ENCODE results near the gene POLG.
"Not testable (repeated sequence)": the region's sequence is repeated elsewhere in the genome, so short reads cannot be mapped to it uniquely, and the experiment has no call there.

Gene POLG

DNA sequence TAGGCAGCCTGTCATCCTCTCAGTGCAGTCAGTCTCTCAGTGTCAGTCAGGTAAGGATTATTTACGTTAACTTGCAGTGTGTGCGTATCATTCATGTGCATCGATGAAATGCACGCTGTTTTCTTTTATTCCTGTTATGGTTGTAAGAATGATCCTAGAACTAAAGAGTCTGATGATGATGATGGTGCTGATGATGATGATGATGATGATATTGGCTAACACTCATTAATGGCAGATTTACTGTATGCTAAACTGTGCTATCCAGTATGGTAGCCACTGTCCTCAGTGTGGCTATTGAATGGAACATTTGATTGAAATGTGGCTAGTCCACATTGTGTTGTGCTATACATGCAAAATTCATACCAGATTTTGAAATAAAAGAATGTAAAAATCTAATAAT, 51.4 kb downstream of the POLG start:
- DNase-seq (ENCODE audit: low read depth in 3 of 3, low spot score in 1 of 3) = no peak

DNA sequence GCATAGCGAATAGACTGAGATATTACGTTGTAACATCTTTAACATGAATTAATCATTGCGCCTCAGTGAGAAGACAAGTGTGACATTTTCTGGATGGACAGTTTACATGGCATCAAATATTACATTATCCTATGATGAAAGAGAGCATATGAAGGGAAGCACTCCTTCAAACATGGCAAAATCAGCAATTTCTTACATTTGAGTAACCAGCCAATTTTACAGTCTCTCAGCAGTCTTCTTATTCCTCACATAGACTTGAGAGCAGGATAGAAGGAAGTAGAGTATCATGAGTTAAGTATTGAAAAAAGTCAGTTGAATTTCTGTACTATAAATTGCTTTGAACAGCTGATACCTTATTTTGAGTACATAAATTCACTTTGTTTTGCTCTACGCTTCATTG, 52.0 kb downstream of the POLG start:
- no peak for DNase-seq (ENCODE audit: low read depth in 3 of 3, low spot score in 1 of 3)

DNA sequence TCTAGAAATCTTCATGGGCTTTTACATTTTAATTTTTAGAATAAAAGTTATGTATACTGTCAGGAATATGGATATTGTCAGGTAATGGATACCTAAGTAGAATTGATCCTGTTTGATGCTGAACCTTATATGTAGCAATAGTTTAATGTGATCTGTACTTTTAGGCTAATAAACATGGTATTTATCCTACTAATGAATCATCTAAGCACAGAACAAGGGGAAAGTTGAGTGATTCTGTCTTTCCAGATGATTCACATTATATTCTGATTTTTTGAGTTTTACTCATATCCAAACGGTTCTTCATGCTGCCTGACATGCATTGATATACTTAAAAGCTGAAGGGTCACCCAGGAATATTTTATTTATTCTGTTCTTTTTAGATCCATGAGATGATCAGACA, 56.3 kb downstream of the POLG start:
- no peak for DNase-seq (ENCODE audit: low read depth in 3 of 3, low spot score in 1 of 3)

DNA sequence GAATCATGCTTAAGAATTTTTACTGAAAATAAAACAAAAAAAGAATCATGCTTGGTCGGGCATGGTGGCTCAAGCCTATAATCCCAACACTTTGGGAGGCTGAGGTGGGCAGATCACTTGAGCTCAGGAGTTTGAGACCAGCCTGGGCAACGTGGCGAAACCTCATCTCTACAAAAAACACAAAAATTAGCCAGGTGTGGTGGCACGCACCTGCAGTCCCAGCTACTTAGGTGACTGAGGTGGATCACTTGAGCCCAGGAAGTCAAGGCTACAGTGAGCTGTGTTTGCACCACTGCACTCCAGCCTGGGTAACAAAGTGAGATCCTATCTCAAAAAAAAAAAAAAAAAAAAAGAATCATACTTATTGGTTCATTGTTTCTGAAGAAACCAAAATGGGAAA, 57.3 kb downstream of the POLG start:
- not testable (repeated sequence) for DNase-seq (ENCODE audit: low read depth in 3 of 3, low spot score in 1 of 3)
